GM12892 (cell line): Measurements from ENCODE around the gene STYXL2.

Source experiments
- POLR2A ChIP-seq: IDR thresholded peaks from 2 replicates; pipeline ENCODE4 v1.6.1; 2011; ENCODE audit warnings: low read depth, low read length, control low read depth
- POLR2AphosphoS5 ChIP-seq: IDR thresholded peaks from 2 replicates; pipeline ENCODE4 v1.6.1; 2011; ENCODE audit warnings: low read depth, low read length, control low read depth

DNA sequence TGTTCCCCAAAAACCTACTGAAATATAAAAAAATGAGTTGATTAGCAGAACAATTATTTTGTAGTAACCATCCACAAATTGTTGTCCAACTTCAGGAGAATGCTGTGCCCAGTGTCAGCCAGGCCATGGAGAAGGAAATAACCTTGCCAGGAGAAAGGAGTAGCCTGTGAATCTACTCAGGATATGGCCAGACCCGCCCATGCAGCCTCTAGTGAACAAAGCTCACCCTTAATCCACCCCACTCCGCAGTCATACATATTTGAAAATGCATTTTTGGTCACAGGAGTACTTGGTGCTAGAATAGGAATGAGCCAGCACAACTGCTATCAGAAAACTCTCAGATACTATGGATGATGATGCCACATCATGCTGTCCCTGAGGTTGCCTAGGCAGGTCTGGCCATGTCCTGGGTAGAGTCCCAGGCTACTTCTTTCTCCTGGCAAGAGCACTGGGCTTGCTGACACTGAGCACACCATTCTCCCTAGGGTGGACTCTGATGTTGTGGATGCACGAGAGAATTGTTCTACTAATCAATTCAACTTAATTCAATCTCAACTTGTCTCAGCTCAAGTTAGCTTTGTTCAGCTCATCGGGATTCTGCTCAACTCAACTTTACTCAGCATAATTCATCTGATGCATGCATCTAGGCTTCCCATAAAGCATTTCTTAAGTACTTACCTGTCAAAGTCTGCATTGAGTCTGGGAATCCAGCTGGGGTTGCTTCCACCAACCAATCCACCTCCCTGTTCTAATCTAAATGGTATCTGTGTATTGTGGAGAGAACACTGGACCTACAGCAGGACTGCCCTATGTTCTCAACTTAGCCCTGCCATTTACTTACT, 18.2 kb downstream of the STYXL2 start:
- TF ChIP-seq POLR2A (no peak), POLR2AphosphoS5 (no peak)
